COLO668 (cell line): ENCODE data around the gene OR52B2.
"Not testable (repeated sequence)": the region's sequence is repeated elsewhere in the genome, so short reads cannot be mapped to it uniquely, and the experiment has no call there.

ENCODE experiments used
- DNase-seq: peaks from one replicate; lab custom pipeline; 2025; ENCODE audit not compliant: unreplicated experiment; lab: John Stamatoyannopoulos, UW

OR52B2 gene

DNA sequence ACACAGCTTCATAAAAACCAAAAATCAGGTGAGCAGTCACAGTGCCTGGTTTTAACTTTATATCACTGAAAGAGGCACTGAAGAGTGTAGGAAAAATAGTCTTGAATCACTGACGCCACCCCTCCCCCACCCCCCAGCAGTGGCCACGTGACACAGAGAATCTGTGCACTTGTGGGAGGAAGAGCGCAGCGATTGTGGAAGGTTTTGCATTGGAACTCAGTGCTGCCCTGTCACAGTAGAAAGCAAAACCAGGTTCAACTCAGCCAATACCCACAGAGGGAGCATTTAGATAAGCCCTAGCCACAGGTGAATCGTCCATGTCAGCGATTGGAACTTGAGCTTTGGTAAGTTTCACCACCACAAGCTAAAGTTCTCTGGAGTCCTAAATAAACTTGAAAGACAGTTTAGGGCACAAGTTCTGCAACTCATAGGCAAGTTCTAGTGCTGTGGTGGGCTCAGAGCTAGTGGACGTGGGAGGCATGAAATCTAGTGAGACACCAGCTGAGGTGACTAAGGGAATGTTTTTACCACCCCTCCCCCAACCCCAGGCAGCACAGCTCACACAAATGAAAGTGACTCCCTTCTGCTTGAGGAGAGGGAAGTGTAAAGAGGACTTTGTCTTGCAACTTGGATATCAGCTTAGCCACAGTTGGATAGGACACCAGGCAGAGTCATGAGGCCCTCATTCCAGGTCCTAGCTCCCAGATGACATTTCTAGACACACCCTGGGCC is 13.3 kb downstream of the OR52B2 start:
- DNase-seq = no peak

DNA sequence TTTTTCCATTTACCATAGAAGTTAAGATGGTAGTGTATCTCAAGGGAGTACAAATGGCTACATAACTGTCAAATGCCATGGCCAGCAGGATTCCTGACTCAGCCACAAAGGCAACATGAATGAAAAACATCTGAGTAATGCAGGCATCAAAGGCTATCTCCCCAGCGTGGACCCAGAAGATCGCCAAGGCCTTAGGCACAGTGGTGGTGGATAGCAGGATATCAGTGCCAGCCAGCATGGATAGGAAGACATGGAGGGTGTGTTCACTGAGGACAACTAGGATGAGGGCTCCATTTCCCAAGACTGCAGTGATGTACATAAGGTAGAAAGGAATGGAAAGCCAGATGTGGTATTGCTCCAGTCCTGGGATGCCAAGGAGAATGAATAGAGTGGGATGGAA is 18.0 kb downstream of the OR52B2 start:
- DNase-seq = no peak

DNA sequence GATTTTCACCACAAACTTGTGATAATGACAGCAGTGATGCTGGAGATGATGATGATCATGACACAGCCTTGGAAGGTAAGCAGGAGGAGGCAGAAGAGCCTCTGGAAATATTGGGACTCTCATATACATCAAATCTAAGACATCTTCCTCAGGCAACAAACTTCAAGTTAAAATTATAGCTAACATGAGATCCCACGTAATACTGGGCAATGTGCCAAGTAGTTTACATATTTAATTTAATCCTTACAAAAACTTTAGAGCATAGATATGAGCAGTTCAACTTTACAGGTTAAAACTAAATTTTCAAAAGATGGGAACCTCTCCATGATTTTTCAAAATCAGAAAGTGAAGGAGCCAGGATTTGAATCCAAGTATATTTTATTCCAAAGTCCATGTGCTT is 19.0 kb downstream of the OR52B2 start:
- DNase-seq = no peak

DNA sequence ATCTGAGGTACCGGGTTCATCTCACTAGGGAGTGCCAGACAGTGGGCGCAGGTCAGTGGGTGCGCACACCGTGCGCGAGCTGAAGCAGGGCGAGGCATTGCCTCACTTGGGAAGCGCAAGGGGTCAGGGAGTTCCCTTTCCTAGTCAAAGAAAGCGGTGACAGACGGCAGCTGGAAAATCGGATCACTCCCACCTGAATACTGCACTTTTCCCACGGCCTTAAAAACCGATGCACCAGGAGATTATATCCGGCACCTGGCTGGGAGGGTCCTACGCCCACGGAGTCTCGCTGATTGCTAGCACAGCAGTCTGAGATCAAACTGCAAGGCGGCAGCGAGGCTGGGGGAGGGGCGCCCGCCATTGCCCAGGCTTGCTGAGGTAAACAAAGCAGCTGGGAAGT is 26.4 kb downstream of the OR52B2 start:
- DNase-seq = not testable (repeated sequence)

DNA sequence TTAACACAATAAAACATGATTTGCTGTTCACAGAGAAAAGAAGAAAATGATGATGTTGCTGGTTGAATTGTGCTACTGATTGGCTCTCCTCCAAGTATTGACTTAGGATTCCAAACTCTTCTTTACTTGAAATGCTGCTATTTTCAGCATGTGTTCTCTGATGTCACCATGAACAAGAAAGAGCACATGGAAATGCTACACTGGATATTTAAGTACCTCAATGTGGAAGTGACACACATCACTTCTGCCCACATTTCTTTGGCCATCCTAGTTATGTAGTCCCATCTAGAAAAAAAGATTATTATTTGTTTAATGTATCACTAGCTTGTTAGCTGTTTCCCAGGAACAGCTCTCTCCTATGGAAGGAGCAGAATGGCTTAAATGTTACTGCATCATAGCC is 27.2 kb downstream of the OR52B2 start:
- DNase-seq = no peak

DNA sequence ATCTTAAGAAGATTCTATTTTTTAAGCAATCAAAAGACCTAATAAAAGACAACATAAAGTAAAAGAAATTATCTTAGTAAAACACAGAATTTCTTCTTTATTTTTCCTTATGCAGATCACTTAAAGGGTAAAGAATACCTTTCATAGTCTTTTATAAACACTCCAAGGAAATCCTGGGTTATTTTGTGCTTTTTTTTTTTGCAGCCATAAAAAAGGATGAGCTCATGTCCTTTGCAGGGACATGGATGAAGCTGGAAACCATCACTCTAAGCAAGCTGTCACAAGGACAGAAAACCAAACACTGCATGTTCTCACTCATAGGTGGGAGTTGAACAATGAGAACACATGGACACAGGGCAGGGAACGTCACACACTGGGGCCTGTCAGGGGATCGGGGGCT is 34.2 kb downstream of the OR52B2 start:
- not testable (repeated sequence) for DNase-seq

DNA sequence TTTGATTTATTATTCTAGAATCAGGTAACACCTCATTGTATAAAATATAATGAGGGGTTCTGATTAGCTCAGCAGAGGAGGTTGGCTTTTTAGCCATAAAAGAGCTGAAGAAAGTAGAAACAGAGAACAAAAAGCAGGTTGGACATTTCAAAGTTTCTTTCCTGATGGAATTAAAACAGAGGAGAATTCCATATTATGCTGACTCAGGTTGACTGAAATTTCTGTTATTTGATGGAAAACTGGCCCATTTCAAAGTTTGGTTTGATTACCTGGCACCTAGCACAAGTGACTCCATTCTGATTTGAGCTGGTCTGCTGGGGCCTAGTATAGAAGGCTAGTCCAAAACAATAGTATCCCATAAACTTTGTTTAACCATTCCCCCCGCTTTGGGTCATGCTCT is 37.7 kb downstream of the OR52B2 start:
- no peak for DNase-seq

DNA sequence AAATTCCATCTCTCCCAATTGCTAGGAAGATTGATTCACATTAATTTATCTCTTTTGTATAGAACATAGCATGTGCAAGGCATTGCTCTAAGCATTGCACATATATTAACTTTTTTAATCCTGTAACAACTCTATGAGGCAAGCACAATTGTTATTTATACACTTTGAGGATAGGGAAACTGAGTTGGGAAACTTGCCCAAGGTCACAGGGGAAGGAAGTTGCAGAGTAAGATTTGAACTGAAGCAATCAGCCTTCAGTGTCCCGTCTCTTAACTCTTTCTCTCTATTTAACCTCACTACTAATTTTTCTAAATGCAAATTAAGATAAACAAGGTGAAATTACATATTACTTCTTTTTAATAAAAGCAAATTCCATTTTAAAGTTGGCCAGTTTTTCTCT is 40.5 kb downstream of the OR52B2 start:
- no peak for DNase-seq

DNA sequence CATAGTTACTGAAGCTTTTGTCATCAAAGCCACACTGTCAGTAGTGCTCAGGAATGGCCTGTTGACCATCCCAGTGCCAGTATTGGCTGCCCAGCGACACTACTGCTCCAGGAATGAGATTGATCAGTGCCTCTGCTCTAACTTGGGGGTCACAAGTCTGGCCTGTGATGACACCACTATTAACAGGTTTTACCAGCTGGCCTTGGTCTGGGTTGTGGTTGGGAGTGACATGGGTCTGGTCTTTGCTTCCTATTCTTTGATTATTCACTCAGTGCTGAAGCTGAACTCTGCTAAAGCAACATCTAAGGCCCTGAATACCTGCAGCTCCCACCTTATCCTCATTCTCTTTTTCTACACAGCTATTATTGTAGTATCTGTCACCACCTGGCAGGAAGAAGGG is 41.1 kb downstream of the OR52B2 start:
- DNase-seq = no peak

DNA sequence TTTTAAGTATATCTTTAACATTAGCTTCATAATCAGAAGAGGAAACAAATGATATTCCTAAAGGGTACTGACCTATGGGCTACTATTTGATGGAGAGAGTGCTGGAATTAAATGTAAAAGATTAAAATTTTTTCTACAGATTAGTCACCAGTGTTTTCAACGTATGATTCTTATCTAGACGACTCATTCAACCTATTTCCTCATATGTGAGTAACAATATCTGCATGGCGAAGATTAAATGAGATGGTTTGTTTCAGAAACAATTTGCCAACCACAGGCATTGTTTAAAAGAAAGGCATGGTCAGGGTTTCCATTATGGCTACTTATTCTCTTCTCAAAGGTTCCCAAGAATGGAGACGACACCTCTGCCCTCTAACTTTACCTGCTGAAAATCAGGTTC is 42.2 kb downstream of the OR52B2 start:
- no peak for DNase-seq

DNA sequence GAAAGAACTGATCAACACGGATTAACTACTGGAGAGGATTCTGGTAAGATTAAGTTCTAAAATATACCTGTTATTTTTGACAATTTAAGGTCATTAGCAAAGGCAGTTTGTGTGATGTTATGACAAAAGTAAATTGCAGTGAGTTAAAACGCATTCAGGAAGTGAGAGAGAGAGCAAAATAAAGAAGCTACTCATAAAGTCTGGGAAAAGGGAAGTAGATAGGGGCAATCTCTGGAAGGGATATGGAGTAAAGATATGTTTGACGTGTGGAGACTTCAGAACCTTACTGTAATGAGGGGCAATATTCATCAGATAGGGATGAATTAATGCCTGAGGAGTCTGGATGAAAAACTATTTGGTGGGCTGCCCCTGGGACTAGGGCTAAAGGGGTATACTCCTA is 45.9 kb downstream of the OR52B2 start:
- no peak for DNase-seq
